HL-60 (cell line): ENCODE results near the gene PCED1B.

Experiments used
- DNase-seq, 2 experiments: peaks; one replicate each; pipeline ENCODE4 v3.0.0-alpha.2; 2010 to 2020; ENCODE audit warnings: low read depth in 1 of 2, low spot score in 1 of 2
- H3K27ac ChIP-seq: fragments of 250-450 bp; sonication (Bioruptor Pico); replicated peaks from 2 replicates; pipeline ENCODE4 v1.5.1; 2020; ENCODE audit warnings: mild to moderate bottlenecking, moderate library complexity
- H3K27me3 ChIP-seq: fragments of 250-450 bp; sonication (Bioruptor Pico); 2 replicates; pipeline ENCODE4 v1.5.1; 2021; ENCODE audit warnings: mild to moderate bottlenecking, moderate library complexity; ENCODE audit not compliant: insufficient read depth, poor library complexity, severe bottlenecking
- H3K4me3 ChIP-seq: replicated peaks from 2 replicates; pipeline ENCODE4 v1.5.1; 2011; ENCODE audit warnings: mild to moderate bottlenecking, control low read depth, low read length; ENCODE audit not compliant: insufficient read depth
- GABPA ChIP-seq: IDR thresholded peaks from 2 replicates; pipeline ENCODE4 v1.6.1; 2012; ENCODE audit warnings: low read depth
- POLR2AphosphoS5 ChIP-seq: IDR thresholded peaks from 2 replicates; pipeline ENCODE4 v1.6.1; 2012; ENCODE audit warnings: low read depth
- SPI1 ChIP-seq: IDR thresholded peaks from 2 replicates; pipeline ENCODE4 v1.6.1; 2012; ENCODE audit warnings: low read depth, mild to moderate bottlenecking, borderline replicate concordance
- TF ChIP-seq, protein P1 (sequence below): IDR thresholded peaks from 2 replicates; pipeline ENCODE4 v1.6.1; 2012; ENCODE audit warnings: low read depth; ENCODE audit not compliant: insufficient replicate concordance
- TF ChIP-seq, protein P2 (sequence below): IDR thresholded peaks from one replicate; pipeline ENCODE4 v1.5.1; 2011; ENCODE audit warnings: low read length, control low read depth, inconsistent platforms; ENCODE audit not compliant: insufficient read depth

PCED1B gene

GRCh38 chr12:47222520-47223030 is 143.2 kb downstream of the PCED1B start:
- Histone ChIP-seq H3K27me3 (no peaks in the 10 kb centered on the region), H3K4me3 (no peak overlapping the region), H3K27ac (no peak overlapping the region)
- no peak for DNase-seq
- TF ChIP-seq, protein P1, sequence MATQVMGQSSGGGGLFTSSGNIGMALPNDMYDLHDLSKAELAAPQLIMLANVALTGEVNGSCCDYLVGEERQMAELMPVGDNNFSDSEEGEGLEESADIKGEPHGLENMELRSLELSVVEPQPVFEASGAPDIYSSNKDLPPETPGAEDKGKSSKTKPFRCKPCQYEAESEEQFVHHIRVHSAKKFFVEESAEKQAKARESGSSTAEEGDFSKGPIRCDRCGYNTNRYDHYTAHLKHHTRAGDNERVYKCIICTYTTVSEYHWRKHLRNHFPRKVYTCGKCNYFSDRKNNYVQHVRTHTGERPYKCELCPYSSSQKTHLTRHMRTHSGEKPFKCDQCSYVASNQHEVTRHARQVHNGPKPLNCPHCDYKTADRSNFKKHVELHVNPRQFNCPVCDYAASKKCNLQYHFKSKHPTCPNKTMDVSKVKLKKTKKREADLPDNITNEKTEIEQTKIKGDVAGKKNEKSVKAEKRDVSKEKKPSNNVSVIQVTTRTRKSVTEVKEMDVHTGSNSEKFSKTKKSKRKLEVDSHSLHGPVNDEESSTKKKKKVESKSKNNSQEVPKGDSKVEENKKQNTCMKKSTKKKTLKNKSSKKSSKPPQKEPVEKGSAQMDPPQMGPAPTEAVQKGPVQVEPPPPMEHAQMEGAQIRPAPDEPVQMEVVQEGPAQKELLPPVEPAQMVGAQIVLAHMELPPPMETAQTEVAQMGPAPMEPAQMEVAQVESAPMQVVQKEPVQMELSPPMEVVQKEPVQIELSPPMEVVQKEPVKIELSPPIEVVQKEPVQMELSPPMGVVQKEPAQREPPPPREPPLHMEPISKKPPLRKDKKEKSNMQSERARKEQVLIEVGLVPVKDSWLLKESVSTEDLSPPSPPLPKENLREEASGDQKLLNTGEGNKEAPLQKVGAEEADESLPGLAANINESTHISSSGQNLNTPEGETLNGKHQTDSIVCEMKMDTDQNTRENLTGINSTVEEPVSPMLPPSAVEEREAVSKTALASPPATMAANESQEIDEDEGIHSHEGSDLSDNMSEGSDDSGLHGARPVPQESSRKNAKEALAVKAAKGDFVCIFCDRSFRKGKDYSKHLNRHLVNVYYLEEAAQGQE = no peak
- TF ChIP-seq POLR2AphosphoS5 (no peak), SPI1 (no peak), GABPA (no peak)
- TF ChIP-seq, protein P2, sequence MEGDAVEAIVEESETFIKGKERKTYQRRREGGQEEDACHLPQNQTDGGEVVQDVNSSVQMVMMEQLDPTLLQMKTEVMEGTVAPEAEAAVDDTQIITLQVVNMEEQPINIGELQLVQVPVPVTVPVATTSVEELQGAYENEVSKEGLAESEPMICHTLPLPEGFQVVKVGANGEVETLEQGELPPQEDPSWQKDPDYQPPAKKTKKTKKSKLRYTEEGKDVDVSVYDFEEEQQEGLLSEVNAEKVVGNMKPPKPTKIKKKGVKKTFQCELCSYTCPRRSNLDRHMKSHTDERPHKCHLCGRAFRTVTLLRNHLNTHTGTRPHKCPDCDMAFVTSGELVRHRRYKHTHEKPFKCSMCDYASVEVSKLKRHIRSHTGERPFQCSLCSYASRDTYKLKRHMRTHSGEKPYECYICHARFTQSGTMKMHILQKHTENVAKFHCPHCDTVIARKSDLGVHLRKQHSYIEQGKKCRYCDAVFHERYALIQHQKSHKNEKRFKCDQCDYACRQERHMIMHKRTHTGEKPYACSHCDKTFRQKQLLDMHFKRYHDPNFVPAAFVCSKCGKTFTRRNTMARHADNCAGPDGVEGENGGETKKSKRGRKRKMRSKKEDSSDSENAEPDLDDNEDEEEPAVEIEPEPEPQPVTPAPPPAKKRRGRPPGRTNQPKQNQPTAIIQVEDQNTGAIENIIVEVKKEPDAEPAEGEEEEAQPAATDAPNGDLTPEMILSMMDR = no peak

- no peak for DNase-seq
- no peak overlapping the region for H3K27ac ChIP-seq
- no peaks in the 10 kb centered on the region for H3K27me3 ChIP-seq
- TF ChIP-seq, protein P1 = no peak
- TF ChIP-seq GABPA (no peak), SPI1 (no peak), POLR2AphosphoS5 (no peak)
- TF ChIP-seq, protein P2 = no peak
- H3K4me3 ChIP-seq = no peak overlapping the region
Measured at GRCh38 chr12:47223031-47223847, 143.8 kb downstream of the PCED1B start.

- Histone ChIP-seq H3K27ac (no peak overlapping the region), H3K4me3 (no peak overlapping the region), H3K27me3 (no peaks in the 10 kb centered on the region)
- TF ChIP-seq GABPA = no peak
- TF ChIP-seq, protein P1 = no peak
- no peak for DNase-seq
Measured at GRCh38 chr12:47223848-47224213, 144.4 kb downstream of the PCED1B start.
